ENCODE measurements around the gene MTARC2. TPM values are rescaled to one million over a fixed set of nuclear protein-coding genes. Genes with fewer than 3 reads are reported as not detected.
A peak's percentile ranks its signal among the peaks of the same experiment; 100 is the strongest.

Gene MTARC2
- total and polyA plus RNA-seq, 2 of the 13 experiments (the other 11 are each of a cell fraction or from before 2014, with no cell fraction given) = 8.5 to 10.1 TPM

DNA sequence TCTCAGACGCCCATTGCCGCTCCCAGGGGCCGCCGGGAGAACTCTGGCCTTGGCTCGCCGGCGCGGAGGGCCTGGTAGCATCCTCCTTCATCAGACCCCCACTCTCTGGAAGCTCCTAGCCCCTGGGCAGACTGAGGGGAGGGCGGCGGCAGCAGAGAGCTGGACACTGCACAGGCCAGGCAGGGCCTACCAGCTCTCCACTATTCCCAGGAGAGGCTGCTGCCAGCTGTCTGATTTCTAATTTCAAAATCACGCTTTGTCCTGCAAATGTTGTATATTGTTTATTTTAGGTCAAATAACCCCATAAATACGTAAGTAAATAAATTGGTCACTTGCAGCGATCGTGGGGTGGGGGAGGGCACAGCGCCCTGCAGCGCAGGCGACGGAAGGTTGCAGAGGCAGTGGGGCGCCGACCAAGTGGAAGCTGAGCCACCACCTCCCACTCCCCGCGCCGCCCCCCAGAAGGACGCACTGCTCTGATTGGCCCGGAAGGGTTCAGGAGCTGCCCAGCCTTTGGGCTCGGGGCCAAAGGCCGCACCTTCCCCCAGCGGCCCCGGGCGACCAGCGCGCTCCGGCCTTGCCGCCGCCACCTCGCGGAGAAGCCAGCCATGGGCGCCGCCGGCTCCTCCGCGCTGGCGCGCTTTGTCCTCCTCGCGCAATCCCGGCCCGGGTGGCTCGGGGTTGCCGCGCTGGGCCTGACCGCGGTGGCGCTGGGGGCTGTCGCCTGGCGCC lies 38.4 kb downstream of the MTARC2 start, which contains the start of gene MTARC1 (continued):
- no peak for TF ChIP-seq ZNF484 (CRISPR knock-in tag; IDR thresholded peaks at IDR 0.05; ENCODE audit: borderline replicate concordance, low read depth)
- peak; percentile 78 for TF ChIP-seq TAF1 (CRISPR knock-in tag; IDR thresholded peaks at IDR 0.05)
- TF ChIP-seq, protein P1, sequence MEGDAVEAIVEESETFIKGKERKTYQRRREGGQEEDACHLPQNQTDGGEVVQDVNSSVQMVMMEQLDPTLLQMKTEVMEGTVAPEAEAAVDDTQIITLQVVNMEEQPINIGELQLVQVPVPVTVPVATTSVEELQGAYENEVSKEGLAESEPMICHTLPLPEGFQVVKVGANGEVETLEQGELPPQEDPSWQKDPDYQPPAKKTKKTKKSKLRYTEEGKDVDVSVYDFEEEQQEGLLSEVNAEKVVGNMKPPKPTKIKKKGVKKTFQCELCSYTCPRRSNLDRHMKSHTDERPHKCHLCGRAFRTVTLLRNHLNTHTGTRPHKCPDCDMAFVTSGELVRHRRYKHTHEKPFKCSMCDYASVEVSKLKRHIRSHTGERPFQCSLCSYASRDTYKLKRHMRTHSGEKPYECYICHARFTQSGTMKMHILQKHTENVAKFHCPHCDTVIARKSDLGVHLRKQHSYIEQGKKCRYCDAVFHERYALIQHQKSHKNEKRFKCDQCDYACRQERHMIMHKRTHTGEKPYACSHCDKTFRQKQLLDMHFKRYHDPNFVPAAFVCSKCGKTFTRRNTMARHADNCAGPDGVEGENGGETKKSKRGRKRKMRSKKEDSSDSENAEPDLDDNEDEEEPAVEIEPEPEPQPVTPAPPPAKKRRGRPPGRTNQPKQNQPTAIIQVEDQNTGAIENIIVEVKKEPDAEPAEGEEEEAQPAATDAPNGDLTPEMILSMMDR (CRISPR knock-in tag; IDR thresholded peaks at IDR 0.05) = peak; percentile 33; the same call in 1 of the 2 replicates
- 0 out of 2 replicates have a peak, but pooled peaks have one; percentile 29 for TF ChIP-seq RARA (CRISPR knock-in tag; IDR thresholded peaks at IDR 0.05)
- TF ChIP-seq ZBTB7A (CRISPR knock-in tag; IDR thresholded peaks at IDR 0.05) = no peak
- TF ChIP-seq DRAP1 (CRISPR knock-in tag; IDR thresholded peaks at IDR 0.05) = peak; percentile 69
- TF ChIP-seq ZNF639 (CRISPR knock-in tag; conservative IDR thresholded peaks at IDR 0.05) = 0 out of 2 replicates have a peak, but pooled peaks have one; percentile 17
- peak; percentile 63; the same call in 1 of the 3 replicates for TF ChIP-seq MXI1 (IDR thresholded peaks at IDR 0.05; ENCODE audit: borderline replicate concordance, low read depth, low read length)
- no peak for TF ChIP-seq MBNL3 (CRISPR knock-in tag; conservative IDR thresholded peaks at IDR 0.05)
- no peak for TF ChIP-seq ZNF549 (CRISPR knock-in tag; IDR thresholded peaks at IDR 0.05)
- TF ChIP-seq ZNF720 (CRISPR knock-in tag; IDR thresholded peaks at IDR 0.05) = no peak
- no peak for TF ChIP-seq SOX13 (IDR thresholded peaks at IDR 0.05)
- TF ChIP-seq SOX13 (CRISPR knock-in tag; conservative IDR thresholded peaks at IDR 0.05 in 1 of 2, IDR thresholded peaks at IDR 0.05 in 1 of 2) = peak in 1 of 2 experiments; percentile 55; a peak in 1 of 4 replicates
- TF ChIP-seq, protein P2, sequence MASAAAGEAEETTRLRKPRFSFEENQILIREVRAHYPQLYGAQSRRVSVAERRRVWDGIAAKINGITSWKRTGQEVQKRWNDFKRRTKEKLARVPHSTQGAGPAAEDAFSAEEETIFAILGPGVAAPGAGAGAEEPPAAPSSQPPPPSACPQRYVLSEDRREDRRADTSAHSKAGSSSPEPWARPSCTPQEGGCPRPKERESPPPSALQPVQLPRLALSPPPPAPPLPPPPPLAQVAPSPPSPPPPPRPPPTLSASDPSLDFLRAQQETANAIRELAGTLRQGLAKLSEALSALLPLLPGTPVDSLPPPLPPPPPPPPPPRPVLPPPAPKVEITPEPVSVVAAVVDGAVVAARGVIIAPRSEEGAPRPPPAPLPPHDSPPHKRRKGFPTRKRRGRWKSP (CRISPR knock-in tag; IDR thresholded peaks at IDR 0.05) = peak; percentile 93
- no peak for TF ChIP-seq TP53 (CRISPR knock-in tag; conservative IDR thresholded peaks at IDR 0.05)
- no peak for TF ChIP-seq KLF9 (CRISPR knock-in tag; IDR thresholded peaks at IDR 0.05; ENCODE audit: low read depth)
- peak; percentile 61; the same call in 1 of the 2 replicates for TF ChIP-seq ZNF574 (CRISPR knock-in tag; IDR thresholded peaks at IDR 0.05)
- TF ChIP-seq ZNF576 (CRISPR knock-in tag; IDR thresholded peaks at IDR 0.05) = no peak; the same call in 1 of the 2 replicates
- TF ChIP-seq, protein P3, sequence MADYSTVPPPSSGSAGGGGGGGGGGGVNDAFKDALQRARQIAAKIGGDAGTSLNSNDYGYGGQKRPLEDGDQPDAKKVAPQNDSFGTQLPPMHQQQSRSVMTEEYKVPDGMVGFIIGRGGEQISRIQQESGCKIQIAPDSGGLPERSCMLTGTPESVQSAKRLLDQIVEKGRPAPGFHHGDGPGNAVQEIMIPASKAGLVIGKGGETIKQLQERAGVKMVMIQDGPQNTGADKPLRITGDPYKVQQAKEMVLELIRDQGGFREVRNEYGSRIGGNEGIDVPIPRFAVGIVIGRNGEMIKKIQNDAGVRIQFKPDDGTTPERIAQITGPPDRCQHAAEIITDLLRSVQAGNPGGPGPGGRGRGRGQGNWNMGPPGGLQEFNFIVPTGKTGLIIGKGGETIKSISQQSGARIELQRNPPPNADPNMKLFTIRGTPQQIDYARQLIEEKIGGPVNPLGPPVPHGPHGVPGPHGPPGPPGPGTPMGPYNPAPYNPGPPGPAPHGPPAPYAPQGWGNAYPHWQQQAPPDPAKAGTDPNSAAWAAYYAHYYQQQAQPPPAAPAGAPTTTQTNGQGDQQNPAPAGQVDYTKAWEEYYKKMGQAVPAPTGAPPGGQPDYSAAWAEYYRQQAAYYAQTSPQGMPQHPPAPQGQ (CRISPR knock-in tag; IDR thresholded peaks at IDR 0.05; ENCODE audit: borderline replicate concordance) = no peak

Data from HepG2 (cell line).